Esophagus squamous epithelium (tissue), 5 donors: ENCODE results near the gene SHLD1. TPM values are rescaled to one million over a fixed set of nuclear protein-coding genes. Genes with fewer than 3 reads are reported as not detected.

ENCODE experiments used
- DNase-seq: peaks from one replicate; lab custom pipeline; 2025; lab: John Stamatoyannopoulos, UW
- H3K27ac ChIP-seq, 4 donors: fragments of 200-600 bp; sonication (generic); one replicate each; pipeline ENCODE4 v1.5.1; 2016 to 2019; ENCODE audit warnings: mild to moderate bottlenecking in 1 of 4
- H3K27me3 ChIP-seq, 4 donors: fragments of 200-600 bp; sonication (generic); 1 replicate in 3 of 4; 2 replicates in 1 of 4; pipeline versions ENCODE4 v1.5.1 to v1.6.0; 2017 to 2021; ENCODE audit warnings: antibody characterized with exemption in 1 of 4
- H3K36me3 ChIP-seq, 3 donors: fragments of 200-600 bp; sonication (generic); one replicate each; pipeline ENCODE4 v1.5.1; 2016 to 2019
- H3K4me1 ChIP-seq, 3 donors: fragments of 200-600 bp; sonication (generic); one replicate each; pipeline ENCODE4 v1.5.1; 2017 to 2019
- H3K4me3 ChIP-seq, 4 donors: fragments of 200-600 bp; sonication (generic); 1 replicate in 3 of 4; 2 replicates in 1 of 4; pipeline ENCODE4 v1.5.1; 2016 to 2019; ENCODE audit warnings: mild to moderate bottlenecking in 2 of 4, moderate library complexity in 1 of 4
- H3K9me3 ChIP-seq, 3 donors: fragments of 200-600 bp; sonication (generic); one replicate each; pipeline ENCODE4 v1.5.1; 2016 to 2019
- CTCF ChIP-seq, 6 experiments: fragments of 450-650 bp in 4 of 6; fragments of 200-600 bp in 2 of 6; sonication (generic) in 2 of 6; IDR thresholded peaks; one replicate each; pipeline ENCODE4 v1.5.1; 2016 to 2019; ENCODE audit warnings: antibody characterized with exemption in 6 of 6, mild to moderate bottlenecking in 4 of 6, moderate library complexity in 4 of 6
- POLR2A ChIP-seq, 4 donors: fragments of 450-650 bp; IDR thresholded peaks; one replicate each; pipeline ENCODE4 v1.6.1; 2017; ENCODE audit warnings: antibody characterized with exemption in 4 of 4, mild to moderate bottlenecking in 4 of 4, moderate library complexity in 3 of 4
- WGBS, 2 donors: methylation state at CpG; one replicate each; pipeline ENCODE4 v1.1.5; 2018; 5-methylcytosine and 5-hydroxymethylcytosine counted together
- intact Hi-C: fragments of 100-400 bp; cut with DNase I; formaldehyde crosslinking; loops from one replicate; pipeline ENCODE4 v1.15.0; 2022
- total RNA-seq, 4 donors: library from RNA; depleted of rRNA; stranded (reverse); fragments of >200 nt; gene quantifications; one replicate each; pipeline ENCODE4 v1.1.0, GENCODE V29; 2016
- donor health status: DM: yes; HTN: yes; CAD: no.

Gene SHLD1
- total RNA-seq, 4 donors from 2014 or later, result 1.2 to 3.6 (median 2.0) TPM

- no peak for DNase-seq
- Histone ChIP-seq H3K27ac (no peak overlapping the region), H3K36me3 (peaks cover 0 to 5% (median 0%) of the 10 kb centered on the region in 3 donors), H3K4me3 (no peak overlapping the region), H3K9me3 (no peaks in the 10 kb centered on the region), H3K4me1 (peaks cover 0 to 21% (median 8%) of the 10 kb centered on the region in 3 donors), H3K27me3 (no peaks in the 10 kb centered on the region)
- intact Hi-C loops, result no loop called here
- TF ChIP-seq POLR2A (IDR thresholded peaks at IDR 0.05), result no peak
- TF ChIP-seq CTCF (IDR thresholded peaks at IDR 0.05), result no peak
- WGBS, 2 donors, result 87 to 94% methylated on average over 7 of the region's 7 CpGs
These were observed 3.6 kb downstream of the SHLD1 start for GRCh38 chr20:5753814-5754213.

GRCh38 chr20:5757949-5758348, 7.7 kb downstream of the SHLD1 start:
- intact Hi-C loops, result no loop called here
- no peak for DNase-seq
- no peak overlapping the region for H3K4me3 ChIP-seq
- H3K4me1 ChIP-seq, result peaks cover 0 to 19% (median 4%) of the 10 kb centered on the region in 3 donors
- peaks cover 0 to 5% (median 0%) of the 10 kb centered on the region in 3 donors for H3K36me3 ChIP-seq
- TF ChIP-seq CTCF (IDR thresholded peaks at IDR 0.05), result no peak
- TF ChIP-seq POLR2A (IDR thresholded peaks at IDR 0.05), result no peak
- WGBS, 2 donors, result 83 to 87% methylated on average over 3 of the region's 3 CpGs
- H3K27me3 ChIP-seq, result no peaks in the 10 kb centered on the region
- no peaks in the 10 kb centered on the region for H3K9me3 ChIP-seq
- no peak overlapping the region for H3K27ac ChIP-seq

- Histone ChIP-seq H3K36me3 (no peaks in the 10 kb centered on the region), H3K4me1 (peaks cover 0 to 8% (median 4%) of the 10 kb centered on the region in 3 donors), H3K4me3 (no peak overlapping the region), H3K9me3 (no peaks in the 10 kb centered on the region), H3K27me3 (no peaks in the 10 kb centered on the region), H3K27ac (no peak overlapping the region)
- no peak for TF ChIP-seq POLR2A (IDR thresholded peaks at IDR 0.05)
- no peak for TF ChIP-seq CTCF (IDR thresholded peaks at IDR 0.05)
- intact Hi-C loops, result no loop called here
- WGBS, 2 donors, result 75 to 82% methylated on average over 5 to 7 of the region's 7 CpGs
- DNase-seq, result no peak
These were observed 16.0 kb downstream of the SHLD1 start for GRCh38 chr20:5766085-5766764.

- intact Hi-C loops, result no loop called here
- Histone ChIP-seq H3K27ac (no peak overlapping the region), H3K4me1 (peaks cover 0 to 8% (median 4%) of the 10 kb centered on the region in 3 donors), H3K4me3 (no peak overlapping the region), H3K27me3 (no peaks in the 10 kb centered on the region), H3K36me3 (no peaks in the 10 kb centered on the region), H3K9me3 (no peaks in the 10 kb centered on the region)
- no peak for DNase-seq
- TF ChIP-seq CTCF (IDR thresholded peaks at IDR 0.05), result no peak
- no peak for TF ChIP-seq POLR2A (IDR thresholded peaks at IDR 0.05)
- WGBS, 2 donors, result 87 to 92% methylated on average over 9 of the region's 9 CpGs
These were observed 17.4 kb downstream of the SHLD1 start for GRCh38 chr20:5767493-5768098.

- Histone ChIP-seq H3K4me1 (peaks cover 0 to 14% (median 0%) of the 10 kb centered on the region in 3 donors), H3K36me3 (peaks cover 0 to 27% (median 0%) of the 10 kb centered on the region in 3 donors), H3K27me3 (no peaks in the 10 kb centered on the region), H3K4me3 (no peak overlapping the region), H3K27ac (no peak overlapping the region), H3K9me3 (no peaks in the 10 kb centered on the region)
- intact Hi-C loops, result no loop called here
- 93 to 96% methylated on average over 3 of the region's 3 CpGs for whole genome bisulfite sequencing, 2 donors
- no peak for DNase-seq
- TF ChIP-seq POLR2A (IDR thresholded peaks at IDR 0.05) (no peak), CTCF (IDR thresholded peaks at IDR 0.05) (no peak)
These were observed 20.2 kb downstream of the SHLD1 start for GRCh38 chr20:5770231-5770986.
